Measurements from ENCODE around the gene PSMC4.

- TF ChIP-seq ZC3H10 (CRISPR knock-in tag; IDR thresholded peaks at IDR 0.05) = no peak
- TF ChIP-seq BACH2 (CRISPR knock-in tag; IDR thresholded peaks at IDR 0.05; ENCODE audit: borderline replicate concordance) = no peak
- TF ChIP-seq, protein P1, sequence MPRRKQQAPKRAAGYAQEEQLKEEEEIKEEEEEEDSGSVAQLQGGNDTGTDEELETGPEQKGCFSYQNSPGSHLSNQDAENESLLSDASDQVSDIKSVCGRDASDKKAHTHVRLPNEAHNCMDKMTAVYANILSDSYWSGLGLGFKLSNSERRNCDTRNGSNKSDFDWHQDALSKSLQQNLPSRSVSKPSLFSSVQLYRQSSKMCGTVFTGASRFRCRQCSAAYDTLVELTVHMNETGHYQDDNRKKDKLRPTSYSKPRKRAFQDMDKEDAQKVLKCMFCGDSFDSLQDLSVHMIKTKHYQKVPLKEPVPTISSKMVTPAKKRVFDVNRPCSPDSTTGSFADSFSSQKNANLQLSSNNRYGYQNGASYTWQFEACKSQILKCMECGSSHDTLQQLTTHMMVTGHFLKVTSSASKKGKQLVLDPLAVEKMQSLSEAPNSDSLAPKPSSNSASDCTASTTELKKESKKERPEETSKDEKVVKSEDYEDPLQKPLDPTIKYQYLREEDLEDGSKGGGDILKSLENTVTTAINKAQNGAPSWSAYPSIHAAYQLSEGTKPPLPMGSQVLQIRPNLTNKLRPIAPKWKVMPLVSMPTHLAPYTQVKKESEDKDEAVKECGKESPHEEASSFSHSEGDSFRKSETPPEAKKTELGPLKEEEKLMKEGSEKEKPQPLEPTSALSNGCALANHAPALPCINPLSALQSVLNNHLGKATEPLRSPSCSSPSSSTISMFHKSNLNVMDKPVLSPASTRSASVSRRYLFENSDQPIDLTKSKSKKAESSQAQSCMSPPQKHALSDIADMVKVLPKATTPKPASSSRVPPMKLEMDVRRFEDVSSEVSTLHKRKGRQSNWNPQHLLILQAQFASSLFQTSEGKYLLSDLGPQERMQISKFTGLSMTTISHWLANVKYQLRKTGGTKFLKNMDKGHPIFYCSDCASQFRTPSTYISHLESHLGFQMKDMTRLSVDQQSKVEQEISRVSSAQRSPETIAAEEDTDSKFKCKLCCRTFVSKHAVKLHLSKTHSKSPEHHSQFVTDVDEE (CRISPR knock-in tag; IDR thresholded peaks at IDR 0.05) = no peak
- TF ChIP-seq ZNF565 (CRISPR knock-in tag; conservative IDR thresholded peaks at IDR 0.05; ENCODE audit: low read depth) = no peak
- TF ChIP-seq PATZ1 (CRISPR knock-in tag; IDR thresholded peaks at IDR 0.05; ENCODE audit: borderline replicate concordance) = no peak
- no peak for TF ChIP-seq TCF4 (CRISPR knock-in tag; IDR thresholded peaks at IDR 0.05; ENCODE audit: borderline replicate concordance)
Measured at GRCh38 chr19:39970675-39971379, at the start of gene PSMC4.

Data from SK-N-SH treated with all-trans-retinoic acid at 6 μM for 48 hours (cell line).